ENCODE measurements around the gene EPHA8.

EPHA8 gene

GRCh38 chr1:22651941-22652856, 88.9 kb downstream of the EPHA8 start:
- DNase-seq = no peak

- DNase-seq = no peak
Observed at GRCh38 chr1:22652881-22653316, 89.6 kb downstream of the EPHA8 start, which contains the start of gene C1QB. C1QB (plus strand) TSS chr1:22653236; CDS start chr1:22659463, 6,227 bp downstream.

All from fibroblast of upper back skin (primary cell).